H1 (cell line): ENCODE data around the gene KRT3.
"Not testable (repeated sequence)": the region's sequence is repeated elsewhere in the genome, so short reads cannot be mapped to it uniquely, and the experiment has no call there.

Source experiments
- CHD2 ChIP-seq: IDR thresholded peaks from 2 replicates; pipeline ENCODE4 v1.6.1; 2012; ENCODE audit warnings: low read length, improper control_type of control experiment
- EZH2 ChIP-seq: fragments of 200-600 bp; sonication (generic); IDR thresholded peaks from 2 replicates; pipeline ENCODE4 v1.7.1; 2012; ENCODE audit warnings: low read depth, mild to moderate bottlenecking, moderate library complexity, low read length, inconsistent platforms; ENCODE audit not compliant: severe bottlenecking
- NANOG ChIP-seq: IDR thresholded peaks from 2 replicates; pipeline ENCODE4 v1.6.1; 2011; ENCODE audit warnings: low read length, low read depth, mild to moderate bottlenecking, inconsistent platforms; ENCODE audit not compliant: insufficient read depth, poor library complexity, severe bottlenecking
- POLR2A ChIP-seq, 2 experiments: IDR thresholded peaks; 1 replicate in 1 of 2; 2 replicates in 1 of 2; pipeline ENCODE4 v1.6.1; 2011; ENCODE audit warnings: low read depth in 2 of 2, low read length in 2 of 2, mild to moderate bottlenecking in 2 of 2; ENCODE audit errors: control extremely low read depth in 1 of 2
- RFX5 ChIP-seq: IDR thresholded peaks from 2 replicates; pipeline ENCODE4 v1.6.1; 2011; ENCODE audit warnings: low read depth, low read length, improper control_type of control experiment, borderline replicate concordance
- ZNF274 ChIP-seq: IDR thresholded peaks from 2 replicates; pipeline ENCODE4 v1.7.0; 2012; ENCODE audit warnings: low read length, borderline replicate concordance; ENCODE audit errors: extremely low read depth

GRCh38 chr12:52750532-52750931 lies 45.4 kb downstream of the KRT3 start:
- TF ChIP-seq EZH2; CHD2; NANOG; ZNF274; RFX5; POLR2A (IDR thresholded peaks at IDR 0.05; ENCODE audit: control extremely low read depth in 1 of 2, low read depth in 2 of 2, low read length in 2 of 2): not testable (repeated sequence)
